ENCODE measurements around the gene SPRED2.

Gene SPRED2

GRCh38 chr2:65413106-65413505 is 19.3 kb downstream of the SPRED2 start:
- DNase-seq (ENCODE audit: low read depth), result no peak

DNA sequence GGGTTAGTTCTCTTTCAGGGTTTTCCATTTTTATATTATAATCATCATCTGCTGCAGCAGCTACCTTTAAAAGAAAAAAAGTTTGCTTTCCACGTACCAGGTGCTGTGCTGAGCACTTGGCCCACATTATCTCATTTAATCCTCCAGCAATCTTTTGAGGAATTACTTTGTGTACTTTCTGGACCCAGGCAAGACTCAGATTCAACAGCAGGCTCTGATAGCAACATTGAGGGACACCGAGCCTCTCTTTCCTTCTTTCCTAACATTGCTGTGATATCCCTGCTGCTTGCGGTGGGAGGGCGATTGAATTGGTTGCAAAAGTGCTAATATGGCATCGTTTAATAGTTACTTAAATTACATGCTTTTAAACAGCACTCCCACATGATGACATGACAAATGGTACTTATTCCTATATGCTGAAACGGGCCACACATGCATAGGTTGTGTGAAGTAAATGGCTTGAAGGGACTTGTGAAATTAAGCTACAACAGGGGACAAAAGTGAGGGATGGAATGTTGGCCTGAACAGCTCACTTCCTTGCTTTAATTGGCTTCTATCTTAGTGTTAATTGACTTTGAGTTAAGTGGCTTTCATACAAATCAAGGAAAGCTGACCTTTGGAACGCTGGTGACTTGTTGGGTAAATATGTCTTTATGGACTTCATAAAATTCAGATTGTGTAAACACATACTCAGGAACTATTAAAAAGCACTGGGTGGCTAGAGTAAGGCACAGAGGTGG is 21.2 kb downstream of the SPRED2 start:
- DNase-seq (ENCODE audit: low read depth), result no peak

GRCh38 chr2:65409045-65409444 is 23.4 kb downstream of the SPRED2 start:
- DNase-seq (ENCODE audit: low read depth), result no peak

GRCh38 chr2:65407240-65407639 is 25.2 kb downstream of the SPRED2 start:
- no peak for DNase-seq (ENCODE audit: low read depth)

- no peak for DNase-seq (ENCODE audit: low read depth)
Measured at GRCh38 chr2:65404988-65405697, 27.3 kb downstream of the SPRED2 start.

- DNase-seq (ENCODE audit: low read depth), result no peak
Measured at GRCh38 chr2:65403529-65403915, 28.9 kb downstream of the SPRED2 start.

DNA sequence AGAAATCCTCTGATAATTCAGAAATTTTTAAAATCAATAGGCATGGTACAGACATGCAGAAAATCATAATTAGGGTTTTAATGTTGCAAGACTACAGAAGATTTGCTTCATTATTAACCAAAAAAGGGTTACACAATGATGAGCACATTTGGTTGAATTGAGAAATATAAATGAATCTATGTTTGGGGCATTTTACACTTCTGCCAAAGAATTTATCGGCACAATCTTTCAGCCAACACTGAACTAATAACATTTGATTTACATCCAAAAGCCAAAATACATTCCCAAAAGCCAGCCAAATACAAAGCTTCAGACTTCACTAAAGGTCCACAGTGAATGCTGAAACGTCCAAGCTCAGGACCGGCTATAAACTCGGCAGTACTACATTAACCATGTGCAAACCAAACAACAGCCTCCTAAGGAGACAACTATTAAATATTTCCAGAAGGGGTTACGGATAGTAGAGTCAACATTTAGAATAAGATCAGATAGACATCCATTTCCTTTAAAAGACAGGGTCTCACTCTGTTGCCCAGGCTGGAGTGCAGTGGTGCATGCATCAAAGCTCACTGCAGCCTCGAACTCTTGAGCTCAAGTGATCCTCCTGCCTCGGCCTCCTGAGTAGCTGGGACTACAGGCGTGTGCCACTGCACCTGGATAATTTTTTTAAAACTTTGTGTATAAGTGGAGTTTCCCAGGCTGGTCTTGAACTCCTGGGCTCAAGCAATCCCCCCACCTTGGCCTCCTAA is 29.4 kb downstream of the SPRED2 start:
- no peak for DNase-seq (ENCODE audit: low read depth)

DNA sequence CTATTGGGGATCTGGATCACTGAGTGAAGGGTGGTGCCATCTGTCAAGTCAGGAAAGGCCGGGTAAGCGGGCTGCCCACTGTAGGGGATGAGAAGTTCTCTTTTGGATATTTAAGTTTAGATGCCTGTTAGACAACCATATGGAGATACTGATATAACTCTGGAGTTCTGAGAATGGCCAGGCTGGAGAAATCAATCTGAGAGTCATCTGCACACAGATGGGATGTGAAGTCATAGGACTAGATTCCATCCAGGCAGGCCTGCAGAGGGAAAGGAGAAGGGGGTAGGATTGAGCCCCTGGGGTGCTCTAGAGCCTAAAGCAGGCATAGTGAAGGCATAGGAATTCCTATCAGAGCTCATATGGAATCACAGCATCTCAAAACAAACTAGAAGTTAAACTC is 30.1 kb downstream of the SPRED2 start:
- DNase-seq (ENCODE audit: low read depth), result no peak

DNA sequence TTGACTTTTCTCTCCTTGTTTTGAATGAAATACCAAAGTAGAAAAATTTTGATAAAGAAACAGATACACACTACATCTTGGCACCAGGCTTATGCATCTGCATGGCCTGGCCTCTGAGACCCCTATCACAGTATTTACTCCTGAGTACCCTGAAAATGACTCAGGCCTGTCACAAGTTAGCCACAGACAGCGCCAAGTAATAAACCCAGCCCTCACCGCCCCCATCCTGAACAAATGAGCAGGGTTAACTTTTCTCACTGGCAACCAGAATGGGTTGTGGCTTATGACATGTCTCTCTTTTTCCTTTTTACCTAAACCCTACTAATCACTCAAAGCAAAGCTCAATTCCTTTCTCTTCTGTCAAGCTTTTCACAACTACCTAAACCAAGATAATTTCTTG is 35.3 kb downstream of the SPRED2 start:
- no peak for DNase-seq (ENCODE audit: low read depth)

DNA sequence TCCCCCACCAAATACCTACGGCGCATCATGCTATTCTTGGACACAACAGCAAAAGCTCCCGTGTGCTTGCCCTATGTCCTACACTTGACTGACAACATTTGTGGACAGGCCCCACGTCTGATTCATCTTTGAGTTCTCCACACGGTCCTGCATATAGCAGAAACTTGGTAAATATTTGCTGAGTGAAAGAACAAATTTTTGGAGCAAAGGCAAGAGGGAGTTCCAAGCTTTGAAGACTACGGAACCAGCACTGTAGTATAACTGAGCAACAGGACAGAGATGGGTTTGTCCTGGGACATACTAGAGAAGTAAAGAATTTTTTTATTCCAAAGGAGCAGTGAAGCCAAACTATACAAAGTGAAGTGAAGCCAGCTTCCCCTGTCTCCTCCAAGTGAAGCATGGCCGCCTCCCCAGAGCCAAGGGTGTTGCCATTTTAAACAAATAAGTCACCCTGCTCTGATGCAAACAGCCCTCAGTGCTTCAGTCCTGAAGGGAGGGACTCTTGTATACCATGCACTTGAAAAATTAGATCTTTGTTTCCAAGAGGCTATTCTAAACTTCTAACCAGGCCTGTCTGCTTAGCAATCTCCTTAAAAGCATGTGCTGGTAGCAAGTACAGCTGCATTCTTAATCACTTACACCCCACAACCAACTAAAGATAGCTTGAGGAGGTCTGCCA is 35.9 kb downstream of the SPRED2 start:
- DNase-seq (ENCODE audit: low read depth), result no peak

DNA sequence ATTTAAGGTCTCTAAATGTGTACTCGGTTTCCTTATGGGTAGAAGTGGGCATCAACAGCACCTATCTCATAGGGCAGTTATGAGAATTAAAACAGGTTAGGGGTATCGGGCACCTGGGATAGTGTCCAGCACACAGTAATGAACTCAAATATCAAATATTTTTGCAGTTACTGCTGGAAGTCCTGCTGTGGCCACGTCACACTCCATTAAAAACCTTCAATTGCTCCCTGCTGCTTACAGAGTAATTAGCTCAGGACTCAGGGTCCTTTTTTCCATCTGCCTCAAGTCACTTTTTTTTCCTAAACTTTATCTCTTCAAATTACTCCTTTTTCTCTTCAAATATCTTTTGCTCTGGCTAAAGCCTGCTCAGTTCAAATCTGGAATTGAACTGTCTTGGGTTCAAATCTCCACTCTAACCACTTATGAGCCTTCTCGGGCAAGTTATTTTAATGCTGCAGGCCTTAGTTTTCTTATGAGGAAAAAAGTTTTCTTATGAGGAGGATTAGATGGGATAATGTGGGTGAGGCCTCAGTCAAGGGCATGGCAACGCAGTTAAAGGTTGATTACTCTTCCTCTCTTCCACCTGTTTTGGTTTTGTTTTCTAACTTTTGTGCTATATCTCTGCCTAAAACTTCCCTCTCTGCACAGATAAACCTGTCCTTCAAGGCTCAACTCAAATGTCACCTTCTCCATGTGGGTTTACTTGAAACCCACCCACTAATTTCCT is 36.6 kb downstream of the SPRED2 start:
- DNase-seq (ENCODE audit: low read depth), result no peak

- DNase-seq (ENCODE audit: low read depth), result no peak
Measured at GRCh38 chr2:65393743-65394422, 38.5 kb downstream of the SPRED2 start.

- DNase-seq (ENCODE audit: low read depth), result no peak
Measured at GRCh38 chr2:65393046-65393445, 39.4 kb downstream of the SPRED2 start.

DNA sequence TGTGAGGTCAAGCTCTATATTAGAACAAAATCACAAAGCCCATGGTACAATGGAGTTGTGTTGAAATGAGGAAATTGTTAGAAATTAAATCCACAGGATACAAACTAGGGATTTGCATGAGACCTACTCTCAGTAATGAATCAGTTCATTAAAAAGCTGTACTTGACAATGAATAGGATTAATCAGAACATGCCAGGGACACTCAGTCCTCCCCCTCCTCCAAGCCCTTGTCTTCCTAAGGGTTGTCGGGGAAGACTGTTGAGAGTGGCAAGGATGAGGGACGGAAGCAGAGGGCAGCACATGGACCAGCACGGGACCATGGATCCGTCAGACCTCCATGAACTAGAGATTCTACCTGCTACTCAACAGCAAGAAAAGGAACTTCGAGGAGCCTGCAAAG is 39.8 kb downstream of the SPRED2 start:
- DNase-seq (ENCODE audit: low read depth), result no peak

DNA sequence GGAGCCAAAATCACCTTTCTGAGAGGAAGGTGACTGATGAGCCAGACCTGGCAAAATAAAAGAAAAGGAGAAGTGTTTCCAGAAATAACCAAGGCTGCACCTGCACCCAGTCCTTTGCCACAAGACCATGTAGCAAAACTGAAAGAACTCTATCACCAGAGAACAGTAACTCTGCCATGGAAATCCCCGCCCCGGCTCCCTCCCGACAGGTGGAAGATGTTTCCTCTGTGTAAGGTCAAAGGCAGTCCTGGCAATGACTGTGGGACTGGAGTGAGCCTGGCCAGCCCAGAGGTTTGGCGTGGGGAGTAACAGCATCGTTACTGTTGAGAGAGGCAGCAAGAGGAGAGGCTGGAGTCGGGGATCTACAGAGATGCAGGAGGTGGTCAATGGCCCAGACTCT is 42.3 kb downstream of the SPRED2 start:
- DNase-seq (ENCODE audit: low read depth), result no peak

GRCh38 chr2:65389476-65389875 is 42.9 kb downstream of the SPRED2 start:
- DNase-seq (ENCODE audit: low read depth), result no peak

GRCh38 chr2:65388596-65389390 is 43.6 kb downstream of the SPRED2 start:
- no peak for DNase-seq (ENCODE audit: low read depth)

- DNase-seq (ENCODE audit: low read depth), result no peak
Measured at GRCh38 chr2:65388051-65388531, 44.3 kb downstream of the SPRED2 start.

DNA sequence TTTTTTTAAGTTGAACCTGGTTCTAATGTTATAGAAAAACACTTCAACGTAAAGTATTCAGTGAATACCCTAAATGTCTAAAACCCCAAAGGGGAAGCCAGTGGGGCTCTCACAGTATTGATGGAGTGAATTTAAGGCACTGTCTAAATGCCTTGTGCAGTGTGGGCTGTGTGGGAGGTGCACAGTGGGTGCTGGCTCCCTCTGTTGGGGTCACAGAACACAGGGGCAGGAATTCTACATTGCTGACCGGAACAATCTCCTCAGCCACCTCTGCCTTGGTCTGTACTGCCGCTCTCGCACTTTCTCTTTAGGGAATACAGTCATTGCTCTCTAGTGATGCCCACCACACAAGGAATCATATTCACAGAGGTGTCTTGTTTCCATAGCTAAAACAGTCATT is 45.4 kb downstream of the SPRED2 start:
- no peak for DNase-seq (ENCODE audit: low read depth)

- DNase-seq (ENCODE audit: low read depth), result no peak
Measured at GRCh38 chr2:65386344-65386743, 46.1 kb downstream of the SPRED2 start.

Measured in activated T-helper 1 cell treated with Interleukin-2 at 50 U/mL for 16 hours (primary cell).